Measurements from ENCODE around the gene TVP23C.
"Not testable (repeated sequence)": the region's sequence is repeated elsewhere in the genome, so short reads cannot be mapped to it uniquely, and the experiment has no call there.

GRCh38 chr17:15558403-15559105 lies 4.7 kb downstream of the TVP23C start:
- TF ChIP-seq POU6F1 (CRISPR knock-in tag; IDR thresholded peaks at IDR 0.05; ENCODE audit: borderline replicate concordance, low read depth); PPARA (CRISPR knock-in tag; IDR thresholded peaks at IDR 0.05; ENCODE audit: borderline replicate concordance); CREB5 (CRISPR knock-in tag; IDR thresholded peaks at IDR 0.05; ENCODE audit: low read depth); ZFP3 (CRISPR knock-in tag; IDR thresholded peaks at IDR 0.05): not testable (repeated sequence)

Measured in SK-N-SH treated with all-trans-retinoic acid at 6 μM for 48 hours (cell line).